HG02870 (cell line): ENCODE data around the gene PPM1E.
"Not testable (repeated sequence)": the region's sequence is repeated elsewhere in the genome, so short reads cannot be mapped to it uniquely, and the experiment has no call there.

Experiments used
- ATAC-seq: cut with Tn5 transposase; IDR thresholded peaks from one replicate; pipeline ENCODE4 v1.9.1; 2021; ENCODE audit warnings: mild to moderate bottlenecking, moderate library complexity; ENCODE audit not compliant: unreplicated experiment

Gene PPM1E

DNA sequence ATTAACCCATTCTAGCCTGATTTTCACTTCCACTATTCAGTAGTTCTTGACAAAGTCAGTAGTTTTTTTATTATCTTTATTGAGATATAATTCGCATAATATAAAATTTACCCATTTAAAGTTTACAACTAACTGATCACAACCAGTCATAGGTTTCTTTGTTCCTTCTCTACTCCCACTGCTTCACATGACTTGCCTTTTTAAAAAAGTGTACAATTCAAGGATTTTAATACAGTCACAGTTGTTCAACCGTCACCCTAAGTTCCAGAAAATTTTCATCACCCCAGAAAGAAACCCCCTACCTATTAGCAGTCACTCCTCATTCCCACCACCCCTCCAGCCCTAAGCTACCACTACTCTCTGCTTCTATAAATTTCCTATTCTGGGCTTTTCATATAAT is 188.5 kb downstream of the PPM1E start:
- ATAC-seq = no peak

DNA sequence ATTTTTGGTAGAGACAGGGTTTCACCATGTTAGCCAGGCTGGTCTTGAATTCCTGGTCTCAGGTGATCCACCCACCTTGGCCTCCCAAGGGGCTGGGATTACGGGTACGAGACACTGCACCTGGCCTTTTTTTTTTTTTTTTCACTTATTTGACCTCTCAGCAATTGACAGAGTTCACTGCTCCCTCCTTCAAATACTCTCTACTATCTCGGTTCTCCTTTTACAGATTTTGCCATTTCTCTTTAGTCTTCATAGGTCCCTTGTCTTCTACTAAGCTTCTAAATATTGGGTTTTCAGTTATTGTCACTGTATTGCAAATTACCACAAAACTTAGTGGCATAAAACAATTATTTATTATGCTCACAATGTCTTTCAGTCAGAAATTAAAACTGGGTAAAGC is 191.8 kb downstream of the PPM1E start:
- ATAC-seq = no peak

DNA sequence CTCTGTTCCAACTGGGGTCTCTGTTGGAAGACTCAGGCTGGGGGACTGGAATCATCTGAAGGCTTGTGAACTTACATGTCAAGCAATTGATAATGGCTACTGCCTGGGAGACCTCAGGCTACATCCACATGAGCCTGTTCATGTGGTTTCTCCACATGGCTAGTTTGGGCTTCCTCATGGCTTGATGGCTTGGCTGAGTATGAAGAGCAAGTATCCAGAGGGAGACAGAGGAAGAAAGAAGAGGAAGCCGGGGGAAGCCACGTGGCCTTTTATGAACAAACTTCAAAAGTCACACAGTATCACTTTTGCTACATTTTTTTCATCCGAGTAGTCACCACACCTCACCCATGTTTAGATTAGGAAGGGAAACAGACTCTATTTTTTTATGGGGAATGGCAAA is 192.2 kb downstream of the PPM1E start:
- ATAC-seq = no peak

DNA sequence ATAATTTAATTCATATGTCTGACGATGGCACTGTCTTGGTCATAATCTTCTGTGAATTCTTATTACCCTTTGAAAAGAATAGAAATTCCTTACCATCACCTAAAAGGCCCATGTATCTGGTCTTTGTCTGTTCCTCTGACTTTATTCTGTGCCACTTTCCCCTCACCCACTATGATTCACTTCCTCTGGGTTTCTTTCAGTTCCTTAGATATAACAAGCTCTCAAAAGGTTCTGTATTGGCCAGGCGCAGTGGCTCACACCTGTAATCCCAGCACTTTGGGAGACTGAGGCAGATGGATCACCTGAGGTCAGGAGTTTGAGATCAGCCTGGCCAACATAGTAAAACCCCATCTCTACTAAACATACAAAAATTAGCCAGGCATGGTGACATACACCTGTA is 198.7 kb downstream of the PPM1E start:
- ATAC-seq = not testable (repeated sequence)

DNA sequence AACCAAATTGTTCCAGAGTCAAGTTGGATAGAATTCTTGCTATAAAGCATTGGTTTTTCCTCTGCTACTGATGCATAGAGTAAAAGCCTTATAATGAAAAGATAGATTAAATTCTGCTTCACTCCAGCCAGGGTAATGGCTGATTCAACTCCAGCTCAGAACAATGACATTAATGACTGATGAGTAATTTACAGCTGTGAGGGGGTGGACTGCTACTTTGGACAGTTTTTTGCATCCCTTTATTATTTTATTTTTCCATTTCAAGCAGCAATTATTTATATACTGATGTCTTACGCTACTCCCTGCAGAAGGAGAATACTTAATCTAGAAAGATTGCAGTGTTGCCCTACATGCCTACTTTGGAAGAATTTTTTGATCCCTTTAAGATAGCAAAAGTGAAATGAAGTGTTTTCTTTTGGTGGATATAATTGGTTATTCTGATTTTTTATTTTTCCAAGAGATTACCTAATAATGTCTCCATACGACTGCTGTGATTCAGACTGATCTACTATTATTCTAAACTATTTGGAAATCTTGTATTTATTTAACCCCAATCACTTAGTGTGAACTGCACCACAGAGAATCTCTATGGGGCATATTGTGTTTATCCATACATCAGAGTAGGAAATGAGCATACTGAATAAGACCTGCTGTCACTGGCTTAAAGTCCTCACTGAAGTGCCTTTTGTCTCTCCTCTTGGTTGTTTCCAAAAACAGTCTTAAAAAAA is 201.5 kb downstream of the PPM1E start:
- no peak for ATAC-seq

DNA sequence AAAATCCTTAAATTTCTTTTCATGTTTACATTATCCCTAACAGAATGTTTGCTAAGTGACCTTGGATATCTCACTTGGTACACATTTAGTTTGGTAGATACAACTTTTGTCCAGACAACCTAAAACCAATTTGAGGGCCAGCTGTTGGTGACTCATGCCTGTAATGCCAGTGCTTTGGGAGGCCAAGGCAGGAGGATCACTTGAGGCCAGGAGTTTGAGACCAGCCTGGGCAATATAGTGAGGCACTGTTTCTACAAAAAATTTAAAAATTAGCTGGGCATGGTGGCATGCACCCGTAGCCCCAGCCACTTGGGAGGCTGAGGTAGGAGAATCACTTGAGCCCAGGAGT is 202.0 kb downstream of the PPM1E start:
- ATAC-seq = not testable (repeated sequence)

DNA sequence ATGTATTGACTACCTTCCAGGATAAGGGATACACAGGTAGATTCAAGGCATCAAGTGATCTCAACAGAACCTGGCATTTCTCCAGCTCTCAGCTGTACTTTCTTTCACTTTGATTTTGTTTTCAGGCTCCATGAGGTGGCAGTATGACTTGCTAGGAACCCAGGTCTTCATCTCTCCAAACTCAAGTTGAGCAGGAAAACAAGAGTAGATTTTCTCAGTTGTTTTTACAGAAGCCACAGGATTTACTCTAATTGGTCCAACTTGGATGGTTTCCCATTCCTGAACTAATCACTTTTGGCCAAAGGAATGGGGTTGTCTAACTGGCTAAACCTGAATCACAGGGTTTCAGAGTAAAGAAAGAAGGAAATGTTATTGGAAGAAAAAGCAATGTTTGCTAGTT is 204.4 kb downstream of the PPM1E start:
- ATAC-seq = no peak

DNA sequence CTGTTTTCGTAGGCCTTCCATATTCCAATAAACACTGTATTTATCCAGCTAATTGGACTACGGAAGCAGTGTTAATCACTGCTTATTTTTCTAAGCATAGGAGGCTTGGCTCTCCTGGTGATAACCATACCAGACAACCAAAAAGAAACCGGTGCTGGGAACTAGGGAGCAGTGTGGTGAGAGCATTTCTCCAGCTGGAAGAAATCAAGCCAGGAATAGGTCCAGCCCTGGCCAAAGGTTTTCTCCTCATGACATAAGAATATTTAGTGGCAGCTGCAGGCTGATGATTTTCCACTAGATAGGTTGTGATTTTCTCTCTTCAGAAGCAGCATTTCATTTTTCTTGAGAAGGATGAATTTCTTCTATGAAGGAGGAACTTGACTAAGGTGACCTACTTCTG is 209.6 kb downstream of the PPM1E start:
- no peak for ATAC-seq

DNA sequence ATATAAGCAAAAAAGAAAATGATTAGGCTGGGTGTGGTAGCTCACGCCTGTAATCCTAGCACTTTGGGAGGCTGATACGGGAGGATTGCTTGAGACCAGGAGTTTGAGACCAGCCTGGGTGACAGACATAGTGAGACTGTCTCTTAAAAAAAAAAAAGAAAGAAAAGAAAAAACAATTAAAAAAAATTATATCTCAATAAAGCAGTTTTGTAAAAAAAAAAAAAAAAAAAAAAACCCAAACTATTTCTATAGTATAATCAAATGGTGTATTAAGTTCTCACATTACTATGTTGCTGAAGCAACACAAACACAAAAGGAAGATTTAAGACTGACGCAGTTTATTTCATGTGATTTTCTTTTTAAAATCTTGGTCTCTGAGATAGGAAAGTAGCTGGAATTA is 210.6 kb downstream of the PPM1E start:
- no peak for ATAC-seq

DNA sequence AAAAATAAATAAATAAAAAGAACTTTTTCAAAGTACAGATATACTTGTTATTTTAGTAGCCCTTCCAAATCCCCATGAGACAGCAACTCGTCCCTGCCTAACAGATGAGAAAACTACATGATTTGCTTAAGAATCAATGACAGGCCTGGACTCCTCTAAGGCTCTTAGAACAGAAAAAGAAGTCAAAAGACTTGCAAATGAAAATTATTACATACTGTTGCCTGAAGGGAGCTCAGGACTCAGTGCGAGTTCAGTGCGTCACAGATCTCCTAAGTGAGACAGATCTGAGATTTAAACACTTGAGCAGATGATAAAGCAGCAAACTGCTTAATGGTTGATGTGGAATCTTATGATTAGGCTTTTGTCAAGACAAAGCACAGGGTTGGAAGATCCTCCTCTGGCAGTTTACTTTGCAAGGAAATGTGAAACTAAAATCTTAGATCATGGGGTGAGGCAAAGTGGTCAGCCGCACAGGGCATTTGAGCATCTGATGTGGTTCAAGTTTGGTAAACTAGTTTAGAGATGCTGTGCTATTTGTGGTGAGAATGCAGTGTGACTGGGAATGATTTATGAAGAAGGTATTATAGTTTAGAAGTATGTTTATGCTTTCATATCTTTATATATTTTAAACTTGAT is 212.9 kb downstream of the PPM1E start:
- ATAC-seq = no peak

DNA sequence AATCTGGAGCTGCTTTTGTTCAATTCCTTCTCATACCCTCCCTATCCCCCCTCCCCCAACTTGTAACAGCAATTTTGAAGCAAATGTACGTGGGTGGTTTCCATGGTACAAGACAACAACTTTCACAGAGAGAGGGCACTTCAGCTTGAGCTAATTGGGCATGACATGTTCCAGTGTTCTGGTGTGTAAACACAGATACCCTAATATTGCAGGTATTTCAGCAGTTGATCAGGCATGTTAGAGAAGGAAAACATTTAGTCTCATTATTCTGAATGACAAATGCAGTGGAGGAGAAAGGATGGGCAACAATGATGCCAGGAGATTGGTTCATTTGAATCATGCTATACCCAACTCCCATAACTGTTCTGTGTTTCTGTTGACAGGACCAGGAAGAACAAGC is 213.5 kb downstream of the PPM1E start:
- no peak for ATAC-seq

DNA sequence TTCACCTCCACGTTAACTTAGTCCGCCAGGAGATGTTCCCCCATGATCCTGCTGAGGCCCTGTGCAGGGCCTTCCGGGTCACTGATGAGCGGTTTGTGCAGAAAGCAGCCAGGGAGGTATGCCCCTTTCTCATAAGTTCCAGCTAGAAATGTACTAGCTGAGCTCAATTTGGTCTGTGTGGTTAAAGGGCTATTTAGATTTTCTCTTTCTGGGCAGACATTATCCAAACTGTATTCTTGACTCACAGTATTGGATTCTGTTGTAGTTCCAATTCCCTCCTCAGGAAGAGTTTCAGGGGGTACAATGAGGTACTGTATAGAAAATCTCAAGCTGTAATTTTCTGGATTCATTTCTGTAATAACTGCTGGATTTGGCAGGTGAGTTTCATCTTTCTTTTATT is 214.0 kb downstream of the PPM1E start:
- no peak for ATAC-seq

DNA sequence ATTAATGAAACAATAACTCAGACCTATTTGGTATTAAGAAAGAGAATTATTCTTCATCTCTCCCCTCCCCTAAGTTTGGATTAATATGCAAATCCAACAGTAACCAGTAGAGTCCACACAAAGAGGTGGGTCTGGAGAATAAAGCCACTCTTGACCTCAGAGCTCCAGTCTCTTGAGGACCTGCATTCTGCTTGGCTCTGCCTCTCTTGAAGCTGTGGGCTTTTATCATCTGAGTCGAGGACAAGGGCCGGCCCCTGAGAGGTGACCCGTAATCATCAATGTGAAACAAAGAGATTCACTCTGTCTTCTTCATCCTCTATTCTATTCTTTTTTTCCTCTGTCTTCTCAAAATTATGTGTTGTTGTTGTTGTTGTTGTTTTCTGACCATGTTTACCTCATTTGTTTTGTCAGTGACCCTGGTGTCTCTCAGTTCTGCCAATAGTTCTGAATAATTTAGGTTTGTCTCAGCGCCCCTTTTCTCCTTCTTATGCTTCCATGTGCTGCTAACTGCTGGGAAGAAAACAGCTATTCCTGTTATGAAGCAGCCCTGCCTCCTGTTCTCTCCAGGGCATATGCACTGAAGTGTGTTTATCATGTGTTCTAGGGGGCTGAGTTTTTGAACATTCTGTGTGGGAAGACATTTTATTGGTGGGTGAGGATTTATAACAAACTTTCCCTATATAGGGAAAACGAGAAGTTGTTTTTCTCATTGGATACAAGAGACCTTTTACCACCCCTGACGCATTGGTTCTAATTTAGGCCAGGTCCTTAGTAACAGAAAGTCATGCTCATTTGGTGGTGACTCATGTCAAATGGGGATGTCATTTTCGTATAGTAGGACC is 215.2 kb downstream of the PPM1E start:
- no peak for ATAC-seq

DNA sequence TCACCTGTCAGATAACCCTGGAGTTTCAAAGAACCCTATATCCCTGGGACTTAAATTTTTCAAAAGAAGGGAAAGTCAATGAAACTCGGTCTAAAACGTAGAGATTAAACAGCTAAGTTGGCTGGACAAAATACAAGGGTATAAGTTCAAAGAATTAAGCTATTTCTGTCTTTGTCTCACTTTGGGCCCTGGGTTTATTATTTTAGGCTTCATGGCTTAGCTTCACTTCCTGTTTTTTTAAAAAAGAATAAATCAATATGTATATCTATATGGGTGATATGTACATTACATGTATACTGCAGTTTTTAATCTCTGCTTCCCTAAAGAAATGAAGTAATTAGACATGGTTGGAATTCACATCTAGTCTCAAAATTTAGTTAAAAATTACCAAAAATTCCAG is 218.7 kb downstream of the PPM1E start:
- ATAC-seq = no peak

DNA sequence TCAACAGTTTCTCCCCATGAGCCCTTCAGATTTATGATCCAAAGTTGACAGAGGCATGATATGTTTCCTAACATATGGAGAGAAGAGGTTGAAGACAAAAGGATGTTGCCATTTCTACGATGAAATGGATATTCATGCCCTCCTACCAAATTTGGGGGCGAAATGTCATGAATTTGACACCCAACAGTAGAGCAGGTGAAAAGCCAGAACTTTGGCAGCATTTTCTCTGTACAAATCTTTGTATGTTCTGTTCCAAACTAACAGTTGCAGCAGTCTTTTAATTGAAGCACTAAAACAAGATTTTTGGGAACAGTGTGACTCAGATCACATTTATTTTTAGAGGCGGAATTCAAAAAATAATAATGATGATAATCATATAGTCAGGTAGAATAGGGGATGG is 220.9 kb downstream of the PPM1E start:
- ATAC-seq = no peak

DNA sequence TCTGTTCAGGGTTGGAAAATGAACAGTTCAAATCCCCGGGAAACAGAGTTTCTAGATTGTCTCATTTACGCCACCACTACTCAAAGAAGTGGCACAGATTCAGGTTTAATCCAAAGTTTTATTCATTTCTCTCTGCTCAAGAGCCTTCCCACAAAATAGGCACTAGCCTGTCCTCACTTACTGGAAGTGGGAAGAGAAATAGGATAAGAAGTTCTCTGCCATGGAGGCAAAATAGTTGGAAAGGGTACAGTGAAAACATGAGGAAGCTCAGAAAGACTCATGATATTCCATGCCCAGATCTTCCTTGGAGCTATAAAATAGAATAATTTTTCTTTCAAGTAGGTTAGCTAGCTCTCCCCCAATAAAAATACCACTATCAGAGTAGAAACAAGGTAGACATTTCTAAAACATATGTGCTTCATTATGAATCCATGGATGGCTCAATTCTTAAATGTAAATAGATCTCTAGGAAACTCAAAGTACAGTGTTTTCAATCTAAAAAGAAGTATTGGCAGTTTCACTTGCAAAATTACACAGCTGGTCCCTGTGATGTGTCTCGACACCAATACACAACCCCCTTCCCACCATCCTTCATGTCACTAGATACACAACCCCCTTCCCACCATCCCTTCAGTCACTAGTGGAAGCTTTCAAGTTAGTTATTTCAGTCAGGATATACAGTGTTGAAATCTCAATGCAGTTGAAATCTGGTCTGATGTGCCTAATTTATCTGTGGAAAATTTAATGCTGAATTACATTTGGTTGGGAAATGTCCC is 225.2 kb downstream of the PPM1E start:
- no peak for ATAC-seq

DNA sequence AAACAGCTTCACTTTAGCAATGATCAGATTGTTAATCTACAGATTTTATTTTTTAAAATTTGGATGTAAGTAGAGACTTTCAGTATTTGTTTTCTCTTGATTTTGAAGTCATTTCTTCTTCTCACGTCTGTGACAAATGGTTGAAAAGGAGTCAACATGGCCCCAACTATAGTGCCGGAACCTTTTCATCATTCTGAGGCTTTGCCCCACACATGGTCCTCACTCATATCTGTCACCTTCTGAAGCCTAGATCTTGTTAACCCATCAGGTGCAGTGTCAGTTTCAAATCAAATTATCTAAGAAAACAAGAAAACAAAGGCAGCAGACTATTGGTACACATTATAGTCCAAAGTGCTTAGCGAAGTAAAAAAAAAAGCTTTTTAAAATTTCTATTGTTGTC is 227.0 kb downstream of the PPM1E start:
- no peak for ATAC-seq

DNA sequence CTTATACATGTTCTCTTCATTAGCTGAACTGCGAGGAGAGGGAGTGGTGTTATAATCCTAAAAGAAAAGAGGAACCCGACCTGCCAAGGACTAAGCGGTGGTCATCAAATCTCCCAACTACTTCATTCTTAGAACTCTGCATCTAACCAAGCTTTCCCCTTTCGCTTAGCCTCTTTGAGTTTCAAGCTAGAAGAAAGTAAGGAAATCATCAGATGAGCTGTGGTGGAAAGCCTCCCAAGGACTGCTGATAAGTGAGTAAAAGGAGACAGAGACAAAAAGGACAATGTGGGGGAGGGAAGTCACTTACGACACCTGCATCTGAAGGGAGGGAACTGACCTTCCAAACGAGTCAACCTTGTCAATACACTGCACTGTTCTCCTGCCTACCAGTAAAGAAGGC is 229.7 kb downstream of the PPM1E start:
- ATAC-seq = no peak

DNA sequence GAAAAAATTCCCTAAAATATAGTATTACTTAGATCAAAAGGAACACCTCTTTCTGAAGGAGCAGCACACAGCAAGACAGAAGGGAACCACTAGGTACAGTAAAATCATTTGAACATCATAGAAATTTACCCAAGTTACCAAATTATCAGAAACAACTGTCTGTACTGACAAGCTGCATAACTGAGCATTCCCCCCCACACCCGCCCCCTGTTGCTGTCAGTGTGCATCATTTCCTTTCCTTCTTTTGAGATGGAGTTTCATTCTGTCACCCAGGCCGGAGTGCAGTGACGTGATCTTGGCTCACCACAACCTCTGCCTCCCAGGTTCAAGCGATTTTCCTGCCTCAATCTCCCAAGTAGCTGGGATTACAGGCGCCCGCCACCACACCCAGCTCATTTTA is 230.3 kb downstream of the PPM1E start:
- no peak for ATAC-seq

DNA sequence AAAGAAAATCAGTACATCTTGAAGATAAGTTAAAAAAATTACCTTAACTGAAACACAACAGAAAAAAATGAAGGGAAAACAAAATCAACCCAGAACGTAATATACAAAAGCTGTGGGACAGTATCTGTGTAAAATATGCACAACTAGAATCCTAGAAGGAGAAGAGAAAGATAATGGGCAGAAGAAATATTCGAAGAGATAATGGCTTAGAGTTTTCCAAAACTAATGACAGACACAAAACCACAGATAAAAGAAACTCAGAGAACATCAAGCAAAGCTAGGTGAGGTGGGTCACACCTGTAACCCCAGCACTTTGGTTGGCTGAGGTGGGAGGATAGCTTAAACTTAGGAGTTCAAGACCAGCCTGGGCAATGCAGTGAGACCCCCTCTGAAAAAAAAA is 234.0 kb downstream of the PPM1E start:
- no peak for ATAC-seq

DNA sequence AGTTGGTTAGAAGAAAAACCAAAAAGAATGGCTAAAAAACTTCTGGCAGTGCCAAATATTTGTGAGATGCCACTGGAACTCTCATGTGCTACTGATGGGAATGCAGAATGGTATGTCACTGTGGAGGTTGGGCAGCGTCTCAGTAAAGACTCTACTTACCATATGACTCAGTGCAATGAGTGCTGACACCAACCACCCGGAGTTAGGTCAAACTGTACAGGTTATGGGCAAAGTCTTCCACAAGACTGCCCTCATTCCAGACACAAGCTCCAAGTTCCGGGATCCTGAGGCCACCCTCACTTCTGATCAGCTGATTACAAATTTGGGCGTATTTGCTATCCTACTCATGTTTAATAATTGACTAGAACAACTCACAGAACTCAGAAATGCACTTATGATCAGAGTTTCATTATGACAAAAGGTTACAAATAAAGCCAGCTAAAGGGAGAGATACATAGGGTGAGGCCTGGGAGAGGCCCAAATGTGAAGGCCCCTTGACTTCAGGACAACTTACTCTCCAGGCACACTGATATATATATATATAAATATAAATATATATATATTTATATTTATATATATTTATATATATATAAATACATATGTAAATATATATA is 236.2 kb downstream of the PPM1E start:
- ATAC-seq = peak; percentile 69
